HG03103 (cell line): Measurements from ENCODE around the gene ASTN2.

Source experiments
- ATAC-seq: cut with Tn5 transposase; IDR thresholded peaks from one replicate; pipeline ENCODE4 v1.9.1; 2021; ENCODE audit warnings: low read depth; ENCODE audit not compliant: unreplicated experiment

Gene ASTN2

GRCh38 chr9:117188394-117188793 lies 226.5 kb downstream of the ASTN2 start:
- no peak for ATAC-seq

GRCh38 chr9:117187498-117187897 lies 227.4 kb downstream of the ASTN2 start:
- no peak for ATAC-seq

- ATAC-seq: no peak
Measured at GRCh38 chr9:117184173-117184572, 230.7 kb downstream of the ASTN2 start.

GRCh38 chr9:117182046-117182445 lies 232.8 kb downstream of the ASTN2 start:
- no peak for ATAC-seq

GRCh38 chr9:117180896-117181445 lies 233.9 kb downstream of the ASTN2 start:
- ATAC-seq: no peak

GRCh38 chr9:117178596-117179375 lies 236.1 kb downstream of the ASTN2 start:
- no peak for ATAC-seq

GRCh38 chr9:117170567-117170966 lies 244.3 kb downstream of the ASTN2 start:
- no peak for ATAC-seq

- ATAC-seq: no peak
Measured at GRCh38 chr9:117169089-117169621, 245.7 kb downstream of the ASTN2 start.

GRCh38 chr9:117164512-117164911 lies 250.3 kb downstream of the ASTN2 start:
- ATAC-seq: no peak

GRCh38 chr9:117160254-117160653 lies 254.6 kb downstream of the ASTN2 start:
- ATAC-seq: no peak

GRCh38 chr9:117156771-117157535 lies 257.9 kb downstream of the ASTN2 start:
- ATAC-seq: no peak

- ATAC-seq: no peak
Measured at GRCh38 chr9:117156144-117156688, 258.6 kb downstream of the ASTN2 start.

- ATAC-seq: no peak
Measured at GRCh38 chr9:117153021-117153420, 261.8 kb downstream of the ASTN2 start.

- no peak for ATAC-seq
Measured at GRCh38 chr9:117151716-117152115, 263.1 kb downstream of the ASTN2 start.

GRCh38 chr9:117149996-117150395 lies 264.9 kb downstream of the ASTN2 start:
- ATAC-seq: no peak

- no peak for ATAC-seq
Measured at GRCh38 chr9:117145811-117146490, 268.9 kb downstream of the ASTN2 start.

GRCh38 chr9:117145081-117145480 lies 269.8 kb downstream of the ASTN2 start:
- ATAC-seq: no peak

GRCh38 chr9:117138231-117138630 lies 276.6 kb downstream of the ASTN2 start:
- no peak for ATAC-seq

GRCh38 chr9:117136461-117136860 lies 278.4 kb downstream of the ASTN2 start:
- ATAC-seq: no peak

GRCh38 chr9:117135501-117136098 lies 279.3 kb downstream of the ASTN2 start:
- no peak for ATAC-seq
